Fibroblast of peridontal ligament (primary cell): ENCODE data around the gene DEPDC5.
"Not testable (repeated sequence)": the region's sequence is repeated elsewhere in the genome, so short reads cannot be mapped to it uniquely, and the experiment has no call there.

Experiments used
- DNase-seq: peaks from one replicate; pipeline ENCODE4 v3.0.0-alpha.2; 2010; ENCODE audit errors: extremely low read depth

The DEPDC5 gene

DNA sequence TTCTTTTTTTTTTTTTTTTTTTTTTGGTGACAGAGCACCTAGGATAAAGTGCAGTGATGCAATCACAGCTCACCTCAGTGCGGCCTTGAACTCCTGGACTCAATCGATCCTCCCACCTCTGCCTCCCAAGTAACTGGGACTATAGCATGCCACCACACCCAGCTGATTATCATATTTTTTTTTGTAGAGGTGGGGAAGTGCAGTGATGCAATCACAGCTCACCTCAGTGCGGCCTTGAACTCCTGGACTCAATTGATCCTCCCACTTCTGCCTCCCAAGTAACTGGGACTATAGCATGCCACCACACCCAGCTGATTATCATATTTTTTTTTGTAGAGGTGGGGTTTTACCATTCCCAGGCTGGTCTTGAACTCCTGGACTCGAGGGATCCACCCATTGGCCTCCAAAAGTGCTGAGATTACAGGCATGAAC, 61.6 kb downstream of the DEPDC5 start:
- not testable (repeated sequence) for DNase-seq

DNA sequence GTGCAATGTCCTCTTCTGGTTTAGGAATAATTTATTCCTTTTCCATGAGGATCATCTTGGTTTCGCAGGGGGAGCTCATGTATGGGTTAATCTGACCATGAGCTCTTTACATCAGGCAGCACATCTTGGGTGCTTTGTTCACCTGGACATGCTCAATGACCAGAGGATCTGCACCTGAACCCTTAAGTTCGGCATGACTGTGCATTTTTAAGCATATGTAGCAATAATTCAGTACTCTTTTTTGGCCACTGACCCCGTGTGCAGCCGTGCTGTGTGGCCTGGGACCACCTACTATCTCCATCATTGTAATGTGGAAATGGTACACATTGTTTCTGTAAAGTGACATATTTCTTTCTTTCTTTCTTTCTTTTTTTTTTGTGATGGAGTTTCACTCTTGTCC, 62.9 kb downstream of the DEPDC5 start:
- DNase-seq, result no peak

DNA sequence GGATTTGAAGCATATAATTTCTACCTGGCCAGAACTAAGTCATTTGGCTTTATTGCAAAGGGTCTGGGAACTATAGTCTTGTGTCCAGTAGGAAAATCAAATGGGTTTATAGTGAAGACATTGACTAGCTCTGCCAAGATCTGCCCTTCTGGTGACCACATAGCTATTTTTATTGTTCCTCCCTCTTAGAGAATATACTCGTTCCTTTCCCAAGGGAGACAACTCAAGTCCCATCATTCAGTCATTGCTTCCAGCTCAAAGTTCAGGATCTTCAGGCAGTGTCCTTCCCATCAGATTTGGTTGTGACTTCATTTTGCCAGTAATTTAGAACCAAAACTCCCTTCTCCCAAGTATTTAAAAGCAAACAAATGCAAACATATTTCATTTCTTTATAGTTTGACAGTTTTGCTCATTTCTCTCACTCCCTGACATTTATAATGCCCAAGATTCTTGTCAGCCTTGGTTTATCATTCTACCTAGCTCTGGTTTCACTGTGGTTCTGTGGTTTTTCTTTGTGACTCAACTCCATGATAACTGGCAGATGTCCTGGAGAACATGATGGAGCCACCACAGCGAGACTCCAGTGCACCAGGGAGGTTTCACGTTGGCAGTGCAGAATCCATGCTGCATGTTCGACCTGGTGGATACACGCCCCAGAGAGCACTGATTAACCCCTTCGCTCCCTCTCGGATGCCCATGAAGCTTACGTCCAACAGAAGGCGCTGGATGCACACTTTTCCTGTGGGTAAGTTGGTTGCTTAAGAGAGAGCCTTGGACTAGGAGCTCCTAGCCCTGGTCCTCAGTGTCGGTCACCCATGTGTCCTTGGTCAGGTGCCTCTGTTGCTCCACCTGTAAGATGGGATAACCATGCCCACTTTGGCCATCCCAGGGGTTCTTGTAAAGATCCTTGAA, 64.9 kb downstream of the DEPDC5 start:
- peak; percentile 70 for DNase-seq

DNA sequence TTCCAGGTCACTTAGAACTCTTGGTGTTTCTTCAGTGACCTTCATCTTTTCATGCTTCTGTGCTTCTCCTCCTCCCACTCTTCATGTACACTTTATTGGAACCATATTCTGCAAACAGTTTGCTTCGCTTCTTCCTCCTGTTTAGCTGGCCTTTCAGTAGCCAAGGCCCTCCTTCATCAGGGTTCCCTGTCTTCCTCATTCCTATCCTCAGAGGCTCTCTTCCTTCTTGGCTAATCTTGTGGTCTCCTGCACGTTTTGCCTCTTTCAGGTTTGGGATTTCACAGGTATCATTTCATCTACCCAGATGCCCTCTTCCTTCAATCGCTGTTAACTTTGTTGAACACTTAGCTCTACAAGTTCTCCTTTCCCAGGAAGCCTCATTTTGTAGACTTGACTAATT, 66.8 kb downstream of the DEPDC5 start:
- peak; percentile 16 for DNase-seq

DNA sequence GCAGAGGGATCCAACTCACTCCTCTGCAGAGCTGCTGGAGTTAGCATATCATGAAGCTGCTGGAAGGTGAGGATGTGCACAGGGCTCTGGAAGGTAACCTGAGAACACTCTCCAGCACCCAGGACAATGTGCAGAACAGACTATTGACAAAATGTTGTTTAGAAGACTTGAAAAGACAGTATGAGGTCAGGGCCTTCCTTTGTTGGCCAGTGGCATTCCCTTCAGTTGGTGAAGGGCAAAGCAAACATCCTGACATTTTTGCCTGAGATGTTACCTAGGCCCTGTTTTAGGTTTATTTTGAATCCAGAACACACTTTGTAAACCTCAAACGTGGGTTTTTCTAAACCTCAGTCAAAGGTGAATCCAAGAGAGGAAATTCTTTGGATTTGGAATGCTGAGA, 67.8 kb downstream of the DEPDC5 start:
- DNase-seq, result no peak

DNA sequence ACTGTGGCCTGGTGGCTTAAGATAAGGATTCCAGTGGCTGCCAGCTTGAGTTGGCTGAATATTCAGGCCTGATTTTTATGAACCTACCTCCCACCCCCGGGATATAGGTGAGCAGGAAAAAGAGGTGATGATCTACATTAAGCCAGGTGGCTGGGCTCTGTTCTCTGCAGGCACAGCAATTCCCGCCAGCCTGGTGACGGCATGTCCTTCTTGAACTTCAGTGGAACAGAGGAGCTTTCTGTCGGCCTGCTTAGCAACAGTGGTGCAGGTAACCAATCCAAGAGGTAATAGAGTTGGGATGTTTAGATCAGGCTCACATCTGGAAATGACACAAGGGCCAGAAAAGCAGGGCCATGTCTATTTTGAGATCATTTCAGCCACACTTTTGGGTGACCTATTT, 68.7 kb downstream of the DEPDC5 start:
- DNase-seq, result no peak

DNA sequence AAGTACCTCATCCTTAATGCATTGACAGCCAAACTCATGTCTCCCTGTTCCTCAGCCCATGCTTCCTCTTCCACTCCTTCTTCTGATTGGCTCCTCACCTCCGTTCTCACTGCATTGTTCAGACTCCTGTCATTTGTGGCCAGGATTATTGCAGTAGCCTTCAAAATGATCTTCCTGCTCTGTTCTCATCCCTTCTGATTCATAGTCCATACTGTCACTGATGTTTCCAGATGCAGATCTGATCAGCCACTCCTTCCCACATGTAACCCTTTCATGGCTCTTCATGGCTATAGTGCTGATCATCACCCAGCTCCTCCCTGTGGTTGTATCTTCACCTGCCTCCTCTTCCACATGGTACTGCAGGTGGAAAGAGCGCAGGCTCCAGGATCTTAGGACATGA, 71.7 kb downstream of the DEPDC5 start:
- DNase-seq, result no peak

DNA sequence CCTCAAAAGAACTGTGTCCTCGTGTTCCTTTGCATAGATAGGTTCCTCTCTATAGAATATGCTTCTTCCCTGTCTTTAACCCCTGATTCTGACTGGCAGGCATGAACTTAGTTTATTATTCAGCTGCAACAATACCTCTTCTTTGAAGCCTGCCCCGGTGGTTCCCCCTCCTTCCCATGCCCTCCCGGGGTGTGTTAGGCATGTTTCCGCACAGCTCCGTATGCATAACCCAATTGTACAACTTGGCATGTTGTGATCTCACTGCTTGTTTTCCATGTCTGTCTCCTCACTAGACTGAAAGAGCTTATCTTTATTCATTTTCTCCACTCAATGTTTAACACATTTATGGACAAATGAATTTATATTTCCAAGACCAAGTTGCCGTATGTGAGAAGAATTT, 72.6 kb downstream of the DEPDC5 start:
- DNase-seq, result no peak

DNA sequence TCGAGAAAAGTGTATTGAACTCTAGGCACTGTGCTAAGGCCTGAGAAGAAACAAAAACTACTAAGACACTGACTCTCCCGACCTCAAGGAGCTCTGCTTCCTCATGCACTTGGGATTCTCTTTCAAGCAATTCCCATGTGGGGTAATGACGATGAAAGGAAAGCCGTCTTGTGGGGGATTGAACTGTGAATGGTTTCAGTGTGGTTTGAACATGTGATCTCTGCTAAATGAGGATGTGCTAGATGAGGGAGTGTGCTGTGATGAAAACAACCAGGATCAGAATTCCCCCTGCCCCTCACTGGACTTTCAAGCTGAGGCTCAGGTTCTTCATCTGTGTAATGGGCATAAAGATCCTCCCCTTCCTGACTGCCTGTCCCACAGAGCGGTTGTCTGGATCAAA, 74.9 kb downstream of the DEPDC5 start:
- DNase-seq, result peak; percentile 79

DNA sequence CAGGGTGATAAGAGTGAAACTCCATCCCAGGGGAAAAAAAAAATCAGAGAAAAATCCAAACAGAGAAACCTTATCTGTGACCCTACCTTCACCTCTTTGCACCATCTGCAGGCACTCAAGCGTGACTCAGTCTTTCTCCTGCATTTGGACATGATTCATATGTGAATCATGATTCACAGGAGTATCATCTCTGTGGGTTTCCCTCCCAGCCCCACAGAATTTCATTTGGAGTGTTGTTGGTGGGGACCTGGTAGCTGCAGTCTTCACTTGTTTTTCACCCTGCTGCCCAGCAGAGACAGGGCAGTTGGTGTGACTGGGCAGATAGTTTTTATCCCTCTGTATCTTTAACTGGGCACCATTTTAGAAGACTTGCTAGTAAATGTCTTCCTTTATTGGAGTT, 75.7 kb downstream of the DEPDC5 start:
- DNase-seq, result peak; percentile 89

DNA sequence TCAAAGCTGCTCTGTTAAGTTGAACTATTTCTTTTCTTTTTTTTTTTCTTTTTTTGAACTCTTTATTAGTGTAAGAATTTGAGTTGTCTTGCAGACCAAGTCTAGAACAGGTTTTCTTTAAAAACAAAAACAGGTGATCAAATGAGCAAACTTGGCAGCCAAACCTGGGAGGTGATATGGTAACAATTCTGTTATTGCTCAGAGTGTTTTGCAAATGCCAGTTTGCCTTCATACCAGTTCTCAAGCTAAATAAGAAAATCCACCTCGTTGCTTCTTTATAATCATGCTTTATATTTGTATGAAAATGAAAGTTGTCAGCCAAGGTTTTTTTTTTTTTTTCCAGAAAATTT, 76.9 kb downstream of the DEPDC5 start:
- no peak for DNase-seq

DNA sequence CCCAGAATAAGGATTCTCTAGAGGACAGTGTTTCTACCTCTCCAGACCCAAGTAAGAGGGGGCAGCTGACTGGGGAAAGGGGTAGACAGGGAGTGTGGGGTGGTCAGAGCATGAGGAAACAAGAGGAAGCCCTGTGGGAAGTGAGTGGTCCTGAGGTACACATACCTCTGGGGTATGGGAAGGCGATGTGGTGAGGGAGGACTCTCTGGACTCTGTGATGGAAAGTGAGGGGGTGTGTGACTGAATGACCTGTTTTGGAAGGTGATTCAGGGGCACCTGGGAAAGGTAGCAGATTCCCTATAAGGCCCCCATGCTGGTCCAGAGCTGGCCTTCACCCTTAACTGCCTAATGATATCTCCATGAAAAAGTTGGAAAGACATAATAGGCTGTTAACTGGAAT, 80.1 kb downstream of the DEPDC5 start:
- no peak for DNase-seq

DNA sequence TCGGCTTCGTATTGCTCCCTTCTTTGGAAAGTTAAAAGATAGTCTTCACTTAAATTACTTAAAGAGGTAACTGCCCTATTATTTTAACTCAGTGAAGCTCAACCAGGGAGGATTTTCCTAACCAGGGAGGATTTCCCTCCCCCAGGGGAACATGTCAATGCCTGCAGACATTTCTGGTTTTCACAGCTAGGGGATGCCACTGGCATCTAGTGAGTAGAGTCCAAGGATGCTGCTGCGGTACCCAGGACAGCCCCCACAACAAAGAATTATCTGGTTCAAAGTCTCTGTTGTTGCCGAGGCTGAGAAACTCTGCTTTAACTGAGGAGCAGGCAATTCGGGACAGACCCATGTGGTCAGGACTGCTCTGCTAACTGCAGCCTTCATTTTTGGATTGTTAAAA, 82.2 kb downstream of the DEPDC5 start:
- no peak for DNase-seq

DNA sequence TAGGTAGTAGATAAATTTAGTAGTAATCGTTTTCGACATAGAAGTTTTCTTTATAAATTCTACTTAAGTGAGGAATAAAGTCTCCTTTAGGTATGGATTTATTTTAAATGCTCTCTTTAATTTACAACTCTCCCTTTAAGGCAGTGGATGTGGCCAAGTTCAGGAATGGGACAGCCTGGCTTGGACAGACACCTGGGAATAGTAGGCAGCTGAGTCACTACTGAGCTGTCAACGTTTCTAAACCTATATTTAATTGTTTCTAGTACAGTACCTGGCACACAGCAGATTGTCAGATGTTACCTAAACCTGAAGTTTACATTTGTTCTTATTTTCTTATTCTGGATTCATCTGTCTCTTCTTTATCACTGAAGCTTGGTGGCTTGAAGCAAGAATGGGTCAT, 85.1 kb downstream of the DEPDC5 start:
- no peak for DNase-seq

DNA sequence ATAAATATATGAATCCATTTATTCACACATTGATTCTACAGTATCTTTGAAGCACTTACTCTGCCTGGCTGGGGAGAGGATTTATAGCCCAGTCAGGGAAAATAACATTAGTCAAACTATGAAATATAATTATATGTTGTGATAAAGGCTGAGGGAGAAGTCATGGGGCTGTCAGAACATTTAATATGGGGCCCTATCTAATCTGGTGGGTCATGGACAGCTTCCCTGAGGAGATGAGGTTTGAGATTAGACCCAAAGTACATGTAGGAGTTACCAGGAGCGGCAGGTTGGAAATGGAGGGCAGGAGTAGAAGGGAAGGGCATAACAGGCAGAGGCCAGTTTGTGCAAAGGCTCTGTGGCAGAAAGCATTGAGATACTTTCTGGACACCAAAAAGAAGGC, 86.2 kb downstream of the DEPDC5 start:
- no peak for DNase-seq

DNA sequence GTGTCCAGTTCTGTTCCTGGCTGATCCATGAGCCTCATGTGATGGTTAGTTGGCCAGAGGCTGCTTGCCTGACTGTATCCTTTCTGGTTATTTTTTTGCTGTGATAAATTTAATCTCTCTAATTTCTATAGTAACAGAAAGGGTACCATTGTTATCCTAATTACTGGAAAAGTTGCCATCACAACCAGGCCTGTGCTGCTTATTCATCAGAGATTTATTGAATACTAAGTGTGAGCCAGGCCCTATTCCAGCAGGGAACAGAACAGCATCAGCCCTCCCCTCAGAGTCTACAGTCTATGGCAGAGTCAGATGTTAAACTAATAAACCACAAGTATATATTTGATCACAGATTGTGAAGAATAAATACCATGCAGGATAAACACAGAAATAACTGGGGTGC, 86.8 kb downstream of the DEPDC5 start:
- no peak for DNase-seq

DNA sequence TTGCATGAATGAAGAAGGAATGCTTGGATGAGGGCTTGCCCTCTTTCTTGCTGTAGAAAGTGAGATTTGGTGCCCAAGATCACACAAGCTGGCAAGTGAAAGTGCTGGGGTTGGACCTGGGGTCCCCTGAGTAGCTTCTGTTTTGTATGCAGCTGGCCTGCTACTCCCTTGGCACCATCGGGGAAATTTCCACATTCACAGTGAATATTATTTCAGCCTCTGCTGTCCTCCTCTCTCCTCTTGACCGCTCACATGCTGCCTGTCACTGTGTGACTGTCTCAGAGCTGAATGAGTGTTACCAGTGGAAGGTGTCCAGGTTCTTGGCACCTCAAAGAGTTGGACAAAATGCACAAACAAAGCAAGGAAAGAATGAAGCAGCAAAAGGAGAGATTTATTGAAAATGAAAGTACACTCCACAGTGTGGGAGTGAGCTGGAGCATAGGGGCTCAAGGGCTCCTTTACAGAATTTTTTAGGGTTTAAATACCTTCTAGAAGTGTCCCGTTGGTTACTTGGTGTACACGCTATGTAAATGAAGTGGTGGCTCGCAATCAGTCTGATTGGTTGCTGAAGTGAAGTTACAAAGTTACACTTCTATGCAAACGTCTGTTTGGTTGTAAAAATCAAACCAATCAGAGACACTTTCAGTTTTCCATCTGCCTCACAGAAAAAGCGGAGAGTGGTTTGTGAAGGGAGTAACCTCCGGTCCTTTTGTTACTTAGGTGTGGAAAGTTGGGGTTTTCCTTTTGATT, 87.4 kb downstream of the DEPDC5 start:
- DNase-seq, result no peak

DNA sequence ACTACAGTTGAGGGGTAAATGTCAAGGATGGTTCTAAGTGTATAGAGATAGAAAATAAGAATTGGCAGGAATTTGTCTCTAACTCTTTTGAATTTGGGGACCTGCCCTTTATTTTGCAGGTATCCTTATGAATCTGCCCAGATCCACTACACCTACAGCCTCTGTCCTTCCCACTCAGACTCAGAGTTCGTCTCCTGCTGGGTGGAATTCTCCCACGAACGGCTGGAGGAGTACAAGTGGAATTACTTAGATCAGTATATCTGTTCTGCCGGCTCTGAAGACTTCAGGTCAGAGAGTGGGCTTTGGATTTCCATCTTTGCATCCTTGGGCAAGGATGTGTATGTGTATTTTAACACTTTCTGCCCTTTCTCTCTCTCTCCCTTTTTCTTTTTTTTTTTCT, 89.7 kb downstream of the DEPDC5 start:
- no peak for DNase-seq

DNA sequence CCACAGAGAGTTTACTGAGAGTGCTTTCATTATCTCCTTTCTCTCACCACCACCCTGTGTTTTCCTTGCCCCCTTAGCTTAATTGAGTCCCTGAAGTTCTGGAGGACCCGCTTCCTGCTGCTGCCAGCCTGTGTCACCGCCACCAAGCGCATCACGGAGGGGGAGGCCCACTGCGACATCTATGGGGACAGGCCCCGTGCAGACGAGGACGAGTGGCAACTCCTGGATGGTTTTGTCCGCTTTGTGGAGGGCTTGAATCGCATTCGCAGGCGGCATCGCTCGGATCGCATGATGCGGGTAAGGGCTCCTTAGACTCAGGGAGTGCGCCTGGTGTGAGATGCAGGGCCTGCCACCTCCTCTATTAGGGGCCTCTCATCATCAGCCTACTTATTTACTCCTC, 91.1 kb downstream of the DEPDC5 start:
- no peak for DNase-seq

DNA sequence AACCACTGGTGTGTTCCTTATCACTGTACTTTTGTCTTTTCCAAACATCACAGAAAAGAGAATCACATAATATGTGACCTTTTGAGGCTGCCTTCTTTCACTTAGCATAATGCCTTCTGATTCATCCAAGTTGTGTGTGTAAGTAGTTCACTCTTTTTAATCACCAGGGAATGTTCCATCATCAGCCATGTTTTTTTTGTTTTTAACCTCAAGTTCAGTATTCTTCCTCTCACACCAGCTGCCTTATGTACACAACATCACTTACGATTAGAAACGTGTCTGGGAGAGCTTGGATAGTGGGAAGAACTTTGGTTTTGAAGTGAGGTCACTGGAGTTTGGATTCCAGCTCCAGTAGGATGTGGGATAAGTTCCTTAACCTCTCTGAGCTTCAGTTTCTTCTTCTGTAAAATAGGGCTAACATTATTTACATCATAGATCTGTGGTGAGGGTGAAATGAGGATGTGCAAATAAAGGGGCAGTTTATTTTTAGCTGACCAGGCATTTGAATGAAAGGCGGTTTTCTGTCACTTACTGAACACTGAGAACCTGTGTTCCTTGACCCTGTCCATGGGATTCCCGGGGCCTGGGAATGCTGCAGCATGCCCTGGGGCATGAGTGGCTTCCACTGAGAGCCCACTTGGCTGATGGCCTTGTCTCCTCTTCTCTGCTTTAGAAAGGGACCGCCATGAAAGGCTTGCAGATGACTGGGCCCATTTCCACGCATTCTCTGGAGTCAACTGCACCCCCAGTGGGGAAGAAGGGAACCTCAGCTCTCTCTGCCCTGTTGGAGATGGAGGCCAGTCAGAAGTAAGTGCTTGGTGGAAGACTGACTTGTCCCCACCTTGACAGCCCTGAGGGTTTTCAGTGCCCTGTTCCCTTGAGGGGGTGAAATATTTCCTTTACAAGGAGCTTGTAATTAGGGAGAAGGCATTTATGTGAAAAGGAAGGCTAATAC, 92.6 kb downstream of the DEPDC5 start:
- DNase-seq, result peak; percentile 70

DNA sequence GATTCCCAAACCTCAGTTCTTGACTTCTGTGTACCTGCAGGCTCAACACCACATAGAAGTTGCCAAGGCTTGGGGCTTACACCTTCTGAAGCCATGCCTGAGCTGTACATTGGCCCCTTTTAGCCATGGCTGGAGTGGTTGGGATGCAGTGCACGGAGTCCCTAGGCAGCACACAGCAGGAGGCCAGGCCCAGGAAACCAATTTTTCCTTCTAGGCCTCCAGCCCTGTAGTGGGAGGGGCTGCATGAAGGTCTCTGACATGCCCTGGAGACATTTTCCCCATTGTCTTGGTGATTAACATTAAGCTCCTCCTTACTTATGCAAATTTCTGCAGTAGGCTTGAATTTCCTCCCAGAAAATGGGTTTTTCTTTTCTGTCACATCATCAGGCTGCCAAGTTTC, 94.6 kb downstream of the DEPDC5 start:
- DNase-seq, result no peak

DNA sequence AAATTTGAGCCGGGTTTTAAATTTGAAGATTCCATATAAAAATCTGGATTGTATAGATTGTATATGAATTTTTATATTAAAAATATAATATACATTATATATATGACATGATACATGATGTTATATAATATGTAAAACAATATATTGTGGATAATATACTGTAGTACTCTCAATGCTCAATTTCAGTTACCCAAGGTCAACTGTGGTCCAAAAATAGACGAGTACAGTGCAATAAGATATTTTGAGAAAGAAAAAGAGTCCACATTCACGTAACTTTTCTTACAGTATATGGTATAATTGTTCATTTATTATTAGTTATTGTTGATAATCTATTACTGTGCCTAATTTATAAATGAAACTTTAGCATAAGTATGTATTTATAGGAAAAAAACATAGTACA, 96.3 kb downstream of the DEPDC5 start:
- no peak for DNase-seq
